Trophoblast cell (in vitro differentiated cells and primary cell): Measurements from ENCODE around the gene ZNF180.

Source experiments
- DNase-seq, 2 donors: peaks; one replicate each; pipeline ENCODE4 v3.0.0-alpha.2; 2016
- H2AFZ ChIP-seq: 2 replicates; pipeline ENCODE4 v1.6.1; 2013; ENCODE audit warnings: low read length, moderate library complexity, mild to moderate bottlenecking; ENCODE audit not compliant: insufficient read depth, poor library complexity
- H2AK5ac ChIP-seq: 2 replicates; pipeline ENCODE4 v1.6.1; 2013; ENCODE audit warnings: mild to moderate bottlenecking, low read length
- H2BK120ac ChIP-seq: 2 replicates; pipeline ENCODE4 v1.6.1; 2013; ENCODE audit warnings: low read length, mild to moderate bottlenecking, moderate library complexity; ENCODE audit not compliant: insufficient read depth, poor library complexity
- H2BK12ac ChIP-seq: 2 replicates; pipeline ENCODE4 v1.6.1; 2013; ENCODE audit warnings: mild to moderate bottlenecking, low read length, moderate library complexity
- H2BK5ac ChIP-seq: 2 replicates; pipeline ENCODE4 v1.6.1; 2013; ENCODE audit warnings: low read length, low read depth, moderate library complexity, mild to moderate bottlenecking; ENCODE audit not compliant: poor library complexity
- H3K14ac ChIP-seq: 2 replicates; pipeline ENCODE4 v1.6.1; 2013; ENCODE audit warnings: mild to moderate bottlenecking, low read length
- H3K18ac ChIP-seq: 2 replicates; pipeline ENCODE4 v1.6.1; 2013; ENCODE audit warnings: mild to moderate bottlenecking, low read length
- H3K23ac ChIP-seq: 2 replicates; pipeline ENCODE4 v1.6.1; 2013; ENCODE audit warnings: low read length
- H3K27ac ChIP-seq: 2 replicates; pipeline ENCODE4 v1.5.1; 2013; ENCODE audit warnings: low read depth, mild to moderate bottlenecking, inconsistent platforms, low read length, moderate library complexity
- H3K27me3 ChIP-seq: 2 replicates; pipeline ENCODE4 v1.6.1; 2013; ENCODE audit warnings: inconsistent platforms, mild to moderate bottlenecking, low read length, moderate library complexity; ENCODE audit not compliant: insufficient read depth
- H3K36me3 ChIP-seq, 2 experiments: 1 replicate in 1 of 2; 2 replicates in 1 of 2; pipeline ENCODE4 v1.6.1; 2013; ENCODE audit warnings: low read length in 2 of 2, mild to moderate bottlenecking in 2 of 2, moderate library complexity in 1 of 2; ENCODE audit not compliant: insufficient read depth in 2 of 2, control insufficient read depth in 1 of 2
- H3K4ac ChIP-seq: 2 replicates; pipeline ENCODE4 v1.6.1; 2013; ENCODE audit warnings: low read depth, mild to moderate bottlenecking, low read length, moderate library complexity
- H3K4me1 ChIP-seq, 2 experiments: 1 replicate in 1 of 2; 2 replicates in 1 of 2; pipeline ENCODE4 v1.6.1; 2013; ENCODE audit warnings: low read length in 2 of 2, mild to moderate bottlenecking in 2 of 2, moderate library complexity in 1 of 2; ENCODE audit not compliant: insufficient read depth in 2 of 2, control insufficient read depth in 1 of 2
- H3K4me2 ChIP-seq: 2 replicates; pipeline ENCODE4 v1.6.1; 2013; ENCODE audit warnings: inconsistent platforms, mild to moderate bottlenecking, low read length, moderate library complexity
- H3K4me3 ChIP-seq: 2 replicates; pipeline ENCODE4 v1.5.1; 2013; ENCODE audit warnings: mild to moderate bottlenecking, low read depth, low read length, inconsistent platforms
- H3K79me1 ChIP-seq: one replicate; pipeline ENCODE4 v1.6.1; 2013; ENCODE audit warnings: low read length
- H3K79me2 ChIP-seq: 2 replicates; pipeline ENCODE4 v1.6.1; 2013; ENCODE audit warnings: low read length, mild to moderate bottlenecking; ENCODE audit not compliant: control insufficient read depth, insufficient read depth, poor library complexity
- H3K9ac ChIP-seq: 2 replicates; pipeline ENCODE4 v1.6.1; 2013; ENCODE audit warnings: mild to moderate bottlenecking, low read length
- H3K9me3 ChIP-seq: 2 replicates; pipeline ENCODE4 v1.6.1; 2013; ENCODE audit warnings: low read depth, mild to moderate bottlenecking, control low read depth, inconsistent platforms, low read length; ENCODE audit not compliant: insufficient read depth
- H4K12ac ChIP-seq: 2 replicates; pipeline ENCODE4 v1.6.1; 2013; ENCODE audit warnings: low read depth, mild to moderate bottlenecking, low read length, moderate library complexity
- H4K8ac ChIP-seq: 2 replicates; pipeline ENCODE4 v1.6.1; 2013; ENCODE audit warnings: low read depth, mild to moderate bottlenecking, low read length, moderate library complexity
- H4K91ac ChIP-seq: one replicate; pipeline ENCODE4 v1.6.1; 2013; ENCODE audit warnings: low read depth, mild to moderate bottlenecking, low read length, moderate library complexity
- WGBS: extraction: QIAGEN DNeasy Blood & Tissue Kit; methylation state at CpG from one replicate; pipeline ENCODE4 v1.1.7; 2013; ENCODE audit warnings: missing lambda C conversion rate; ENCODE audit not compliant: insufficient read length, insufficient coverage; ENCODE audit errors: extremely low coverage; 5-methylcytosine and 5-hydroxymethylcytosine counted together

The ZNF180 gene

GRCh38 chr19:44499559-44499958 is 763 bp downstream of the ZNF180 start:
- Histone ChIP-seq H3K4me2 (peak overlapping the region; percentile 86), H3K23ac (no peak overlapping the region), H3K4me3 (peak overlapping the region; percentile 95), H3K27ac (no peak overlapping the region), H3K4ac (peak overlapping the region; percentile 46), H2AFZ (no peak overlapping the region), H4K8ac (no peak overlapping the region), H3K36me3 (peaks cover 18 to 22% of the 10 kb centered on the region in 2 experiments), H3K4me1 (peaks cover 9 to 11% of the 10 kb centered on the region in 2 experiments), H3K18ac (no peak overlapping the region), H2AK5ac (no peak overlapping the region), H2BK12ac (no peak overlapping the region), H3K9me3 (peaks cover 15% of the 10 kb centered on the region), H3K79me1 (peaks cover 5% of the 10 kb centered on the region), H3K79me2 (peaks cover 6% of the 10 kb centered on the region), H3K27me3 (no peaks in the 10 kb centered on the region), H3K9ac (peak overlapping the region; percentile 99), H4K12ac (no peak overlapping the region), H4K91ac (no peak overlapping the region), H2BK5ac (no peak overlapping the region), H3K14ac (no peak overlapping the region), H2BK120ac (no peak overlapping the region)
- no CpG with 5 or more reads among the region's 6 CpGs for WGBS
- DNase-seq: no peak

GRCh38 chr19:44498988-44499387 is 1.3 kb downstream of the ZNF180 start:
- Histone ChIP-seq H4K8ac (no peak overlapping the region), H3K79me2 (peaks cover 6% of the 10 kb centered on the region), H3K79me1 (peaks cover 5% of the 10 kb centered on the region), H3K4me3 (peak overlapping the region; percentile 23), H3K9me3 (peaks cover 19% of the 10 kb centered on the region), H2AK5ac (no peak overlapping the region), H3K14ac (no peak overlapping the region), H2BK12ac (no peak overlapping the region), H2BK5ac (no peak overlapping the region), H4K12ac (no peak overlapping the region), H3K27ac (no peak overlapping the region), H3K36me3 (peaks cover 21 to 26% of the 10 kb centered on the region in 2 experiments), H3K27me3 (no peaks in the 10 kb centered on the region), H4K91ac (no peak overlapping the region), H3K9ac (no peak overlapping the region), H3K18ac (no peak overlapping the region), H2BK120ac (no peak overlapping the region), H3K4ac (peak overlapping the region; percentile 7), H3K4me2 (peak overlapping the region; percentile 86), H3K23ac (no peak overlapping the region), H3K4me1 (peaks cover 9 to 11% of the 10 kb centered on the region in 2 experiments), H2AFZ (no peak overlapping the region)
- no peak for DNase-seq
- no CpG with 5 or more reads among the region's 9 CpGs for WGBS

GRCh38 chr19:44496711-44497110 is 3.6 kb downstream of the ZNF180 start:
- no peak overlapping the region for H4K12ac ChIP-seq
- no peak for DNase-seq
- H4K8ac ChIP-seq: no peak overlapping the region
- no peak overlapping the region for H2AFZ ChIP-seq
- no peak overlapping the region for H2BK12ac ChIP-seq
- H2BK120ac ChIP-seq: no peak overlapping the region
- no peak overlapping the region for H2AK5ac ChIP-seq
- H2BK5ac ChIP-seq: no peak overlapping the region
- H3K79me1 ChIP-seq: peaks cover 5% of the 10 kb centered on the region
- H3K4me2 ChIP-seq: no peak overlapping the region
- WGBS: no CpG with 5 or more reads among the region's 1 CpG
- no peak overlapping the region for H3K14ac ChIP-seq
- peaks cover 25% of the 10 kb centered on the region for H3K9me3 ChIP-seq
- peaks cover 6% of the 10 kb centered on the region for H3K79me2 ChIP-seq
- no peaks in the 10 kb centered on the region for H3K27me3 ChIP-seq
- peaks cover 29 to 40% of the 10 kb centered on the region in 2 experiments for H3K36me3 ChIP-seq
- H3K18ac ChIP-seq: no peak overlapping the region
- H3K4ac ChIP-seq: no peak overlapping the region
- H3K27ac ChIP-seq: no peak overlapping the region
- H4K91ac ChIP-seq: no peak overlapping the region
- no peak overlapping the region for H3K9ac ChIP-seq
- H3K4me1 ChIP-seq: peaks cover 9 to 11% of the 10 kb centered on the region in 2 experiments
- H3K4me3 ChIP-seq: no peak overlapping the region
- H3K23ac ChIP-seq: no peak overlapping the region

DNA sequence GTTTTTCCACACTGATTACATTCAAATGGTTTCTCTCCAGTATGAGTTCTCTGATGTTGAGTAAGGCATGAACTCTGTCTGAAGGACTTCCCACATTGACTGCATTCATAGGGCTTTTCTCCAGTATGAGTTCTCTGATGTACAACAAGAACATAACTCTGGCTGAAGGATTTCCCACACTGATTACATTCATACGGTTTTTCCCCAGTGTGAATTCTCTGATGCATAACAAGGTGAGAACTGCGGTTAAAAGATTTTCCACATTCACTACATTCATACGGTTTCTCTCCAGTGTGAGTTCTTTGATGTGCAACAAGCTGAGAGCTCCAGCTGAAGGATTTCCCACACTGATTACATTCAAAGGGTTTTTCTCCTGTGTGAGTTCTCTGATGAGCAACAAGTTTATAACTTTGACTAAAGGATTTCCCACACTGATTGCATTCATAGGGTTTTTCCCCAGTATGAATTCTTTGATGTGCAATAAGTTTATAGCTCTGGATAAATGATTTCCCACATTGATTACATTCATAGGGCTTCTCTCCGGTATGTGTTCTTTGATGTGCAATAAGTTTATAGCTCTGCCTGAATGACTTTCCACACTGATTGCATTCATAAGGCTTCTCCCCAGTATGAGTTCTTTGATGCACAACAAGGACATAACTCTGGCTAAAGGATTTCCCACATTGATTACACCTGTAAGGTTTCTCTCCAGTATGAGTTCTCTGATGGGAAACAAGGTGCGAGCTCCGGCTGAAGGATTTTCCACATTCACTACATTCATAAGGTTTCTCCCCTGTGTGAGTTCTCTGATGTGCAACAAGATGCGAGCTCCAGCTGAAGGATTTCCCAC is 23.5 kb downstream of the ZNF180 start:
- no peak overlapping the region for H4K91ac ChIP-seq
- H3K36me3 ChIP-seq: peaks cover 6 to 33% of the 10 kb centered on the region in 2 experiments
- no peak overlapping the region for H4K8ac ChIP-seq
- H3K4me3 ChIP-seq: no peak overlapping the region
- H3K23ac ChIP-seq: no peak overlapping the region
- H2AFZ ChIP-seq: no peak overlapping the region
- no peak overlapping the region for H3K27ac ChIP-seq
- H3K4ac ChIP-seq: no peak overlapping the region
- no peaks in the 10 kb centered on the region for H3K79me1 ChIP-seq
- H3K27me3 ChIP-seq: peaks cover 2% of the 10 kb centered on the region
- H2BK120ac ChIP-seq: no peak overlapping the region
- DNase-seq: peak in 1 of 2 donors; percentile 5
- no peak overlapping the region for H3K14ac ChIP-seq
- no peak overlapping the region for H2AK5ac ChIP-seq
- no peak overlapping the region for H2BK5ac ChIP-seq
- peaks cover 24% of the 10 kb centered on the region for H3K9me3 ChIP-seq
- H2BK12ac ChIP-seq: no peak overlapping the region
- no peaks in the 10 kb centered on the region for H3K79me2 ChIP-seq
- no peak overlapping the region for H3K18ac ChIP-seq
- WGBS: no CpG with 5 or more reads among the region's 7 CpGs
- H4K12ac ChIP-seq: no peak overlapping the region
- H3K9ac ChIP-seq: no peak overlapping the region
- no peak overlapping the region for H3K4me2 ChIP-seq
- no peaks in the 10 kb centered on the region for H3K4me1 ChIP-seq
